Lower leg skin (tissue), 4 donors: ENCODE results near the gene ETV5. TPM values are rescaled to one million over a fixed set of nuclear protein-coding genes. Genes with fewer than 3 reads are reported as not detected.

Experiments
- DNase-seq, 2 donors: peaks; one replicate each; pipeline ENCODE4 v3.0.0-alpha.2; 2019; ENCODE audit warnings: low spot score in 2 of 2
- H3K4me3 ChIP-seq: fragments of 200-600 bp; sonication (generic); 2 replicates; pipeline ENCODE4 v1.5.1; 2017; ENCODE audit warnings: mild to moderate bottlenecking, low read depth; ENCODE audit not compliant: poor library complexity, severe bottlenecking
- POLR2A ChIP-seq, 2 donors: fragments of 450-650 bp; IDR thresholded peaks; one replicate each; pipeline ENCODE4 v1.6.1; 2016 to 2017; ENCODE audit warnings: antibody characterized with exemption in 2 of 2, mild to moderate bottlenecking in 1 of 2, moderate library complexity in 1 of 2
- whole genome bisulfite sequencing, 2 donors: methylation state at CpG; one replicate each; pipeline ENCODE4 v1.1.5; 2018; 5-methylcytosine and 5-hydroxymethylcytosine counted together
- intact Hi-C: fragments of 100-400 bp; cut with DNase I; formaldehyde crosslinking; loops from one replicate; pipeline ENCODE4 v1.15.0; 2023; ENCODE audit warnings: low total_unique reads
- total RNA-seq, 4 donors: library from RNA; depleted of rRNA; stranded (reverse); fragments of >200 nt; gene quantifications; one replicate each; pipeline ENCODE4 v1.1.0, GENCODE V29; 2016
- TF ChIP-seq, protein P1 (sequence below), 3 donors: fragments of 450-650 bp; IDR thresholded peaks; one replicate each; pipeline ENCODE4 v1.5.1; 2016; ENCODE audit warnings: antibody characterized with exemption in 3 of 3, mild to moderate bottlenecking in 3 of 3, moderate library complexity in 2 of 3

The ETV5 gene
- total RNA-seq, 4 donors from 2014 or later, result 8.1 to 15.3 (median 9.7) TPM

DNA sequence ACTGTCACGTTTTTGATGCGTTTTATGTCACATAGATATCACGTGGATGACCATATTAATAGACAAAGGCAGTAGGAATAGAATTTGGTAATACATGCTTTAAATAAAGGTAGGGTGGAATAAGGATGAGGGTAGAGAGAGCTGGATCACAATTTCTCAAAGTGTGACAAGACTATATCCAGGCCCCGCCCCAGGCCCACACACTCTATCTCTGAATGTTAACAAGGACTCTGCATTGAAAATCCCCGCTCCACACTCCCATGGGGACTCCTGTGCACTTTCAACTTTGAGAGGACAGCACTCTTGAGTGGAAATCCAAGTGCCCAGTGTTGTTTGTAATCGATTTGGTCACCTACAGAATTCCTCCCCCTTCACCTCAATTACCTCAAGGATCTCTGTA is 31.4 kb downstream of the ETV5 start:
- intact Hi-C loops, result no loop called here
- TF ChIP-seq, protein P1, sequence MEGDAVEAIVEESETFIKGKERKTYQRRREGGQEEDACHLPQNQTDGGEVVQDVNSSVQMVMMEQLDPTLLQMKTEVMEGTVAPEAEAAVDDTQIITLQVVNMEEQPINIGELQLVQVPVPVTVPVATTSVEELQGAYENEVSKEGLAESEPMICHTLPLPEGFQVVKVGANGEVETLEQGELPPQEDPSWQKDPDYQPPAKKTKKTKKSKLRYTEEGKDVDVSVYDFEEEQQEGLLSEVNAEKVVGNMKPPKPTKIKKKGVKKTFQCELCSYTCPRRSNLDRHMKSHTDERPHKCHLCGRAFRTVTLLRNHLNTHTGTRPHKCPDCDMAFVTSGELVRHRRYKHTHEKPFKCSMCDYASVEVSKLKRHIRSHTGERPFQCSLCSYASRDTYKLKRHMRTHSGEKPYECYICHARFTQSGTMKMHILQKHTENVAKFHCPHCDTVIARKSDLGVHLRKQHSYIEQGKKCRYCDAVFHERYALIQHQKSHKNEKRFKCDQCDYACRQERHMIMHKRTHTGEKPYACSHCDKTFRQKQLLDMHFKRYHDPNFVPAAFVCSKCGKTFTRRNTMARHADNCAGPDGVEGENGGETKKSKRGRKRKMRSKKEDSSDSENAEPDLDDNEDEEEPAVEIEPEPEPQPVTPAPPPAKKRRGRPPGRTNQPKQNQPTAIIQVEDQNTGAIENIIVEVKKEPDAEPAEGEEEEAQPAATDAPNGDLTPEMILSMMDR (IDR thresholded peaks at IDR 0.05), result no peak
- no peak for TF ChIP-seq POLR2A (IDR thresholded peaks at IDR 0.05)
- DNase-seq, result no peak
- WGBS, 2 donors, result 90 to 94% methylated on average over 6 of the region's 6 CpGs
- H3K4me3 ChIP-seq, result no peak overlapping the region

DNA sequence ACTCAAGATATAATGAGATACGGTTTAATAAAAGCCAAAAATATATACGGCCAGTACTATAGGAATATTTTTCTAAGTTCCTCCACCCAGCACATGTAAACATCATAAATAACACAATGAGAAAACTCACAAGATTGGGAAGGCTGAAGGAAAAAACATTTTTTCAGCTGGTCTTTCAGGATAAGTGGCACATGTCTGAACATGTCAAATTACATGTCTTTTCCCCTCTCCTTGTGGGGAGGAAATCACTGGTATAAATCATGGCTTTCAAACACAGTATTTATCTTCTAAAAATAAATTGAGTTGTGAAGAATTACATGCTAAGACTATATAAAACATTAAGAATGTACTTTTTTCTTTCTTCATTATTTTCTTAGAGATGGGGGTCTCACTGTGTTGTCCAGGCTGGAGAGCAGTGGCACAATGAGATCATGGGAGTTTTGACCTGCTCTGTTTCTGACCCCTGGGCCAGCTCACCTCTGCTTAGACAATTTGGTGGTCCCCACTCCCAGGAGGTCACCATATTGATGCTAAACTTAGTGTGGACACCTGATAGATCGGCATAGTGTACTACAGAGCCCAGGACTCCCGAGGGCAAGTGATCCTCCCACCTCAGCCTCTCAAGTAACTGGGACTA is 32.8 kb downstream of the ETV5 start:
- 71% methylated on average over 4 of the region's 4 CpGs for WGBS, 2 donors
- intact Hi-C loops, result no loop called here
- DNase-seq, result no peak
- H3K4me3 ChIP-seq, result no peak overlapping the region
- TF ChIP-seq, protein P1 (IDR thresholded peaks at IDR 0.05), result no peak
- TF ChIP-seq POLR2A (IDR thresholded peaks at IDR 0.05), result no peak

DNA sequence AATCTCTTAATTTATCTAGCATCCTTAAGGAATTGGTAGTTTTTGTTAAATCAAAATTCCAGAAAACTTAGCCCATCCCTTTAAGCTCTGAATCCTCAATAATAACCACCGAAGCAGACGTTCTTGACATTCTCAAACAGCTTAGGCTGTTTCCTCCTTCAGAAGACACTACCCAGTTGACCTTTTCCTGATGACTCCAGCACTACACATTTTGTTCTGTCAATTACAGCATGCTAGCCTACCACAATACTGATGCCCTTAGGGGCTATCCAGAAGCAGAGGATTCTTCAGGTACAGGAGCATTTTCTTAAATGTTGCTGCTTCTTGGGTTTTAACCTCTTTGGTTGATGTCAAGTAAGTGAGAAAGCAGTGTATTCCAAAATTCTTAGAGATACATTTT is 33.4 kb downstream of the ETV5 start:
- intact Hi-C loops, result no loop called here
- 65 to 74% methylated on average over 2 of the region's 2 CpGs for WGBS, 2 donors
- TF ChIP-seq, protein P1 (IDR thresholded peaks at IDR 0.05), result no peak
- TF ChIP-seq POLR2A (IDR thresholded peaks at IDR 0.05), result no peak
- DNase-seq, result no peak
- H3K4me3 ChIP-seq, result no peak overlapping the region

DNA sequence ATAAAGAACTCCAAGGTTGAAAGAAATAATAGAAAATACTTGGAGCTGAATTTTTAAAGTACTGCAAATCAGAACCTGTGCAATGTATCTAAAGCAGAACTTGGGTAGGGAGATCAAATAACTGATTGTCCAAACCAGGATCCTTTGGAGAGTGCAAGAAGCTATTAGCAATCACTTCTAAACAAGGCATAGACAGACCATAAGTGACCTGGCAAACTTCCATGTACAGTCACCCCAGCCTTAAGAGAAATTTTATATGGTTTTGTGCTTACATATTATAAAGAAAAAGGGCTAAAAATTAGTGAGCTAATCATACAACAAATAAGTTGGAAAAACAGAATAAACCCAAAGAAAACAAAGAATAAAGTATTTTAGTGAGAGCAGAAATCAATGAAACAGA is 35.2 kb downstream of the ETV5 start:
- intact Hi-C loops, result no loop called here
- TF ChIP-seq, protein P1 (IDR thresholded peaks at IDR 0.05), result no peak
- TF ChIP-seq POLR2A (IDR thresholded peaks at IDR 0.05), result no peak
- DNase-seq, result no peak
- H3K4me3 ChIP-seq, result no peak overlapping the region

DNA sequence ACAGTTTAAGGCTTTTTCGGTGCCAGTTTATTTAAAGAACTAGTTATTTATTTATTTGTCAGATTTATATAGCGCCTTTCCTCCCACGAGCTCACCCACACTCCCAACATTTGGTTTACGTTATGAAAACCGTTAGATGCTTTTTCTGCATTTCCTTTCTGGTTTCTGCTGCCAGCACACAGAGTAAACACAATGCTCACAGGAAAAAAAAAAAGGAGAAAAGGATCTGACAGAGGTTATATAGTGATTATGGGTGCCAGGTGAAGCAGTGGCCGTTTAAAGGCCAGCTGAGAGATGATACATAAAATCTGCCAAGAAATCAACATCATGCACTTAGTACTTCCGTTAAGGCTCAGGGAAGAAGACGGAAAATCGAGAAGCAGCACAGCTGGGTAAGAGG is 37.9 kb downstream of the ETV5 start:
- TF ChIP-seq POLR2A (IDR thresholded peaks at IDR 0.05), result no peak
- TF ChIP-seq, protein P1 (IDR thresholded peaks at IDR 0.05), result no peak
- intact Hi-C loops, result no loop called here
- DNase-seq, result no peak
- 59 to 60% methylated on average over 9 of the region's 9 CpGs for WGBS, 2 donors
- H3K4me3 ChIP-seq, result no peak overlapping the region

DNA sequence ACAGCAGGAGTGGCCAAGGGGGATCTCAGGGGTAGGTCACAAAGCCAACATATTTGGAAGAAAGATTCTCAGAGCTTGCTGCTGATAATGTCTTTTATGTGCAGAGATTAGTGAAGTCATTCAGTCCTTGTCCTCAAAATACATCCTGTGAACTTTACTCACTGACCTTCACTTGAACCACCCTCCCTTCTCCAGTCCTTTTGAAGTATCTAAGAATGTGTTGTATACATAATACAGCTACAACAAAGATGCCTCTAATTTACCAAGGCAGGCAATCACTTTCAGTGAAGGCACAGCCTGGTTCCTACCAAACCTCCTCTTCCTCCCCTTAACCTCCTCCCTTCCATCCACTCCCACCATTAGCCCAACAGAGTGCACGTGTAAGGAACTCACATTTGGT is 38.3 kb downstream of the ETV5 start:
- no peak overlapping the region for H3K4me3 ChIP-seq
- 72 to 77% methylated on average over 1 of the region's 1 CpG for WGBS, 2 donors
- intact Hi-C loops, result no loop called here
- TF ChIP-seq, protein P1 (IDR thresholded peaks at IDR 0.05), result no peak
- no peak for TF ChIP-seq POLR2A (IDR thresholded peaks at IDR 0.05)
- no peak for DNase-seq
